ENCODE results near the gene GLT6D1.

GLT6D1 gene

GRCh38 chr9:135575995-135576631, 63.2 kb downstream of the GLT6D1 start:
- Histone ChIP-seq H3K9ac (ENCODE audit: low read depth, low read length) (no peak overlapping the region), H3K36me3 (ENCODE audit: control insufficient read depth, insufficient read depth, low read length) (no peaks in the 10 kb centered on the region), H3K27me3 (ENCODE audit: control insufficient read depth, insufficient read depth, low read length) (no peaks in the 10 kb centered on the region), H3K9me3 (ENCODE audit: control insufficient read depth, insufficient read depth, low read length) (no peaks in the 10 kb centered on the region), H3K4me3 (ENCODE audit: low read depth, low read length) (no peak overlapping the region), H3K4me1 (ENCODE audit: control insufficient read depth, insufficient read depth, low read length) (no peaks in the 10 kb centered on the region)

- Histone ChIP-seq H3K4me1 (ENCODE audit: control insufficient read depth, insufficient read depth, low read length) (no peaks in the 10 kb centered on the region), H3K9me3 (ENCODE audit: control insufficient read depth, insufficient read depth, low read length) (no peaks in the 10 kb centered on the region), H3K36me3 (ENCODE audit: control insufficient read depth, insufficient read depth, low read length) (no peaks in the 10 kb centered on the region), H3K9ac (ENCODE audit: low read depth, low read length) (no peak overlapping the region), H3K27me3 (ENCODE audit: control insufficient read depth, insufficient read depth, low read length) (no peaks in the 10 kb centered on the region), H3K4me3 (ENCODE audit: low read depth, low read length) (no peak overlapping the region)
Measured at GRCh38 chr9:135574943-135575342, 64.4 kb downstream of the GLT6D1 start.

DNA sequence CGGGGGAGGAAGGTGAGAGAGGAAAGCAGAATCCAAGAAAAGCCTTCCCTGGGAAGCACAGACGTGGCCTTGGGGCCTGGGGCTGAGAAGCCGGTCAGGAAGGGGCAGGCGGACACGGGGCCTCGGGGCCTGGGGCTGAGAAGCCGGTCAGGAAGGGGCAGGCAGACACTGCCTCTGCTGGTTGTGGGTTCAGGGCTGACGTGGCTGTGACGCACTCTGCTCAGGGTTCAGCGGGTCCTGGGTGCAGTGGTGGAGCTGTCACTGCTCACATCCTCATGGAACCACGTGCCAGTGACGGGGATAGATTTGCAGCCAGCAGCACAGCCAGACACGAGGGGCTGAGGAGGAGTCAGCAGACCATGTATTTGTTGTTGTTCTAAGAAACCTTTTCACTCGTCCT, 65.0 kb downstream of the GLT6D1 start:
- Histone ChIP-seq H3K4me3 (ENCODE audit: low read depth, low read length) (no peak overlapping the region), H3K27me3 (ENCODE audit: control insufficient read depth, insufficient read depth, low read length) (no peaks in the 10 kb centered on the region), H3K4me1 (ENCODE audit: control insufficient read depth, insufficient read depth, low read length) (no peaks in the 10 kb centered on the region), H3K9ac (ENCODE audit: low read depth, low read length) (no peak overlapping the region), H3K36me3 (ENCODE audit: control insufficient read depth, insufficient read depth, low read length) (no peaks in the 10 kb centered on the region), H3K9me3 (ENCODE audit: control insufficient read depth, insufficient read depth, low read length) (no peaks in the 10 kb centered on the region)
